ENCODE data around the gene EEF1G. TPM values are rescaled to one million over a fixed set of nuclear protein-coding genes. Genes with fewer than 3 reads are reported as not detected.

EEF1G gene
- total and polyA plus RNA-seq, 2 of the 13 experiments (the other 11 are each of a cell fraction or from before 2014, with no cell fraction given) = 1,787 to 2,144 TPM

DNA sequence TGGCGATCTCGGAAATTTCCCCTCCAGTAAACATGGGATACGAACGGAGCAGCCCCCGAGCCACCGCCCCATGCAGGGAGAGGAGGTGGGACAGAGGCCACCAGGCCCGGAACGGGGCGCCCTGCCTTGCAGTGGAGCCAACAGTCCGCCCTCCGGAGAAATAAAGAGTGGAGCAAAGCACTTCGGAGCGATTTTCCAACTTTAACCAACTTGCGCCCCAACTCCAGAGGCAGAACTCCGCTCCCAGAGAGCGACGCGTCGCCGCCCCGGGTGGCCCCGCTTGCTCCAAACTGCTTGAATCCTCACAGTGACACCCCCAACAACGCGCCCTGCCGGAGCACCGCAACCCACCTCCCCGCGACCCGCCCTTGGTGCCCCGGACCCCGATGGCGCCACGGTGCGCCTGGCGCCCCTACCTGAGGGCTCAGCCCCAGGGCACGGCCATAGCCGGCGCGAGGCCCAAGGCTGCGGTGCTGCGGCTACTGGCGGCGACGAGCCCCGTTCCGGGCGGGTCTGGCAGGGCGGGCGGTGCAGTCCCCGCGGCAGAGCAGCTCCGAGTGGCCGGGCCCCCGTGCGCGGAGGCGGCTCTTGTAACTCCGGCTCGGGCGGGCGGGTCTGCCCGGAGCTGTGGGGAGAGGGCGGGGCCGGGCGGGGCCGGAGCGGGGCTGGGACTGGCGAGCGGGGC lies 27.3 kb downstream of the EEF1G start, which contains the start of gene AHNAK (continued):
- TF ChIP-seq ZNF790 (CRISPR knock-in tag; IDR thresholded peaks at IDR 0.05; ENCODE audit: borderline replicate concordance) (no peak), LCORL (IDR thresholded peaks at IDR 0.05) (no peak), LCORL (CRISPR knock-in tag; IDR thresholded peaks at IDR 0.05) (no peak), HNF4A (CRISPR knock-in tag; IDR thresholded peaks at IDR 0.05) (no peak), ZNF772 (CRISPR knock-in tag; IDR thresholded peaks at IDR 0.05) (0 out of 2 replicates have a peak, but pooled peaks have one; percentile 8), ZBTB20 (CRISPR knock-in tag; IDR thresholded peaks at IDR 0.05; ENCODE audit: borderline replicate concordance, low read depth) (no peak), ZNF614 (CRISPR knock-in tag; IDR thresholded peaks at IDR 0.05; ENCODE audit: borderline replicate concordance) (no peak), ZNF205 (CRISPR knock-in tag; IDR thresholded peaks at IDR 0.05) (no peak), HDAC2 (CRISPR knock-in tag; IDR thresholded peaks at IDR 0.05) (no peak), ZNF337 (CRISPR knock-in tag; IDR thresholded peaks at IDR 0.05; ENCODE audit: borderline replicate concordance, low read depth) (no peak), ZNF556 (CRISPR knock-in tag; IDR thresholded peaks at IDR 0.05; ENCODE audit: borderline replicate concordance) (no peak), TP53 (CRISPR knock-in tag; conservative IDR thresholded peaks at IDR 0.05) (no peak), MEIS2 (CRISPR knock-in tag; IDR thresholded peaks at IDR 0.05) (peak; percentile 42; the same call in 1 of the 2 replicates), RFXAP (CRISPR knock-in tag; IDR thresholded peaks at IDR 0.05; ENCODE audit: borderline replicate concordance) (no peak), PHB2 (IDR thresholded peaks at IDR 0.05; ENCODE audit: partially characterized antibody) (no peak), SAP130 (CRISPR knock-in tag; IDR thresholded peaks at IDR 0.05; ENCODE audit: low read depth) (peak; percentile 75), IKZF1 (IDR thresholded peaks at IDR 0.05) (no peak), HNF4G (IDR thresholded peaks at IDR 0.05; ENCODE audit: borderline replicate concordance, low read depth, low read length) (no peak), HNF4G (CRISPR knock-in tag; IDR thresholded peaks at IDR 0.05; ENCODE audit: borderline replicate concordance, low read depth) (no peak), PAX8 (CRISPR knock-in tag; IDR thresholded peaks at IDR 0.05; ENCODE audit: borderline replicate concordance) (no peak), RARG (CRISPR knock-in tag; IDR thresholded peaks at IDR 0.05; ENCODE audit: low read depth) (no peak), SOX13 (IDR thresholded peaks at IDR 0.05) (no peak), SOX13 (CRISPR knock-in tag; conservative IDR thresholded peaks at IDR 0.05 in 1 of 2, IDR thresholded peaks at IDR 0.05 in 1 of 2) (no peak), FOSL1 (CRISPR knock-in tag; IDR thresholded peaks at IDR 0.05; ENCODE audit: borderline replicate concordance) (no peak), ZKSCAN8 (CRISPR knock-in tag; IDR thresholded peaks at IDR 0.05; ENCODE audit: borderline replicate concordance) (no peak), ZNF260 (CRISPR knock-in tag; IDR thresholded peaks at IDR 0.05; ENCODE audit: borderline replicate concordance, low read depth) (no peak), ZNF274 (CRISPR knock-in tag; IDR thresholded peaks at IDR 0.05) (no peak), NONO (IDR thresholded peaks at IDR 0.05) (no peak), NONO (CRISPR knock-in tag; conservative IDR thresholded peaks at IDR 0.05) (peak; percentile 63), CBX2 (IDR thresholded peaks at IDR 0.05; ENCODE audit: low read depth, low read length) (no peak), CBX2 (CRISPR knock-in tag; IDR thresholded peaks at IDR 0.05; ENCODE audit: low read depth) (no peak)
- TF ChIP-seq, protein P1, sequence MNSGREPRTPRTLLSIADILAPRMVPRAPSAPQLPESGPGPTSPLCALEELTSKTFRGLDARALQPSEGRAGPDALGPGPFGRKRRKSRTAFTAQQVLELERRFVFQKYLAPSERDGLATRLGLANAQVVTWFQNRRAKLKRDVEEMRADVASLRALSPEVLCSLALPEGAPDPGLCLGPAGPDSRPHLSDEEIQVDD (CRISPR knock-in tag; IDR thresholded peaks at IDR 0.05; ENCODE audit: borderline replicate concordance) = no peak
- TF ChIP-seq, protein P2, sequence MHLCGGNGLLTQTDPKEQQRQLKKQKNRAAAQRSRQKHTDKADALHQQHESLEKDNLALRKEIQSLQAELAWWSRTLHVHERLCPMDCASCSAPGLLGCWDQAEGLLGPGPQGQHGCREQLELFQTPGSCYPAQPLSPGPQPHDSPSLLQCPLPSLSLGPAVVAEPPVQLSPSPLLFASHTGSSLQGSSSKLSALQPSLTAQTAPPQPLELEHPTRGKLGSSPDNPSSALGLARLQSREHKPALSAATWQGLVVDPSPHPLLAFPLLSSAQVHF (CRISPR knock-in tag; IDR thresholded peaks at IDR 0.05) = no peak
- TF ChIP-seq, protein P3, sequence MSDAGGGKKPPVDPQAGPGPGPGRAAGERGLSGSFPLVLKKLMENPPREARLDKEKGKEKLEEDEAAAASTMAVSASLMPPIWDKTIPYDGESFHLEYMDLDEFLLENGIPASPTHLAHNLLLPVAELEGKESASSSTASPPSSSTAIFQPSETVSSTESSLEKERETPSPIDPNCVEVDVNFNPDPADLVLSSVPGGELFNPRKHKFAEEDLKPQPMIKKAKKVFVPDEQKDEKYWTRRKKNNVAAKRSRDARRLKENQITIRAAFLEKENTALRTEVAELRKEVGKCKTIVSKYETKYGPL (CRISPR knock-in tag; IDR thresholded peaks at IDR 0.05) = no peak

Measured in HepG2 (cell line).